GM12864 (cell line): ENCODE measurements around the gene CPXM2.

Experiments used
- DNase-seq: peaks from one replicate; pipeline ENCODE4 v3.0.0-alpha.2; 2011; ENCODE audit warnings: low read depth
- H3K4me3 ChIP-seq: 2 replicates; pipeline ENCODE4 v1.5.1; 2011; ENCODE audit warnings: mild to moderate bottlenecking, low read depth, low read length, control low read depth
- TF ChIP-seq, protein P1 (sequence below): IDR thresholded peaks from 2 replicates; pipeline ENCODE4 v1.5.1; 2011; ENCODE audit warnings: low read depth, mild to moderate bottlenecking, moderate library complexity, low read length, control low read depth, inconsistent platforms; ENCODE audit errors: missing control alignments

Gene CPXM2

DNA sequence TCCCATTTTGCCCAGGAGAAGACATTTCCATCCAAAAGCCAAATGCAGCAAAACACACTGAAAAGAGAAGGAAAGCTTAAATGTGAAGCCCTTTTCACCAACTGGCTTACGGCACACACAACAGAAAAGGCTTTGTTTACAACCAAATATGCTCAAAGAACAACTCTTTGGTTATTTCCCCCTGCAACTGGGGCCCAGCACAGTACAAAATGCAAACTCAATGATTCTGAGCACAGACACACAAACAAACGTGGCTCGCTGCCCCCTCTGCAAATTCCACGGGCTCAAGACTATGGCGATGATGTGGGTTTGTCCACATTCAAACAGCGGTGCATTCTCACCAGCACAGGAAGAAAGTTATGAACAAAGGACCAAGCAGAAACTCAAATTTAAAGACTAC is 5.3 kb downstream of the CPXM2 start:
- TF ChIP-seq, protein P1, sequence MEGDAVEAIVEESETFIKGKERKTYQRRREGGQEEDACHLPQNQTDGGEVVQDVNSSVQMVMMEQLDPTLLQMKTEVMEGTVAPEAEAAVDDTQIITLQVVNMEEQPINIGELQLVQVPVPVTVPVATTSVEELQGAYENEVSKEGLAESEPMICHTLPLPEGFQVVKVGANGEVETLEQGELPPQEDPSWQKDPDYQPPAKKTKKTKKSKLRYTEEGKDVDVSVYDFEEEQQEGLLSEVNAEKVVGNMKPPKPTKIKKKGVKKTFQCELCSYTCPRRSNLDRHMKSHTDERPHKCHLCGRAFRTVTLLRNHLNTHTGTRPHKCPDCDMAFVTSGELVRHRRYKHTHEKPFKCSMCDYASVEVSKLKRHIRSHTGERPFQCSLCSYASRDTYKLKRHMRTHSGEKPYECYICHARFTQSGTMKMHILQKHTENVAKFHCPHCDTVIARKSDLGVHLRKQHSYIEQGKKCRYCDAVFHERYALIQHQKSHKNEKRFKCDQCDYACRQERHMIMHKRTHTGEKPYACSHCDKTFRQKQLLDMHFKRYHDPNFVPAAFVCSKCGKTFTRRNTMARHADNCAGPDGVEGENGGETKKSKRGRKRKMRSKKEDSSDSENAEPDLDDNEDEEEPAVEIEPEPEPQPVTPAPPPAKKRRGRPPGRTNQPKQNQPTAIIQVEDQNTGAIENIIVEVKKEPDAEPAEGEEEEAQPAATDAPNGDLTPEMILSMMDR: no peak
- H3K4me3 ChIP-seq: no peak overlapping the region
- DNase-seq: no peak

- DNase-seq: no peak
- no peak overlapping the region for H3K4me3 ChIP-seq
- TF ChIP-seq, protein P1: no peak
These were observed 6.0 kb downstream of the CPXM2 start for GRCh38 chr10:123885406-123886170.

DNA sequence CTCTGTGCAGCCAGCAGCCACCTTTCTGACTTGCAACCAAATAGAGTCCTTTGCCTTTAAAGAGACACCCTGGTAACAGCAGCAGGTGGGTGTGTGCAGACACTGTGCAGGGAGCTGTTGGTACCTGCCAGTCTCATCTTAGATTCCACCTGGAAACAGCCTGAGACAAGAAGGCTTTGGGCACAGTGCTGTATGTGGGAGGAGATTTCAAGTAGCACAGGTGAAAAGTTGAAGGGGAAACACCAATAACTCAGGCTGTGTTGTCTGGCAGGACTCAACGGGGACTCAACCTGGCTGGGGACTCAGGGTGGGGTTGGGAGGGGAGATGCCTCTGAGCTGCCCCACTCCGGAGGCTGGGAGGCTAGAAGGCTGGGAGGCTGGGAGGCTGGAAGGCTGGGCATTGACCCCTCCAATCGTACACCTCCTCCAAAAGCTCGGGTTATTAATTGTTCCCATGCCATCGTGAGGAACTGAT is 6.7 kb downstream of the CPXM2 start:
- TF ChIP-seq, protein P1: no peak
- DNase-seq: no peak
- H3K4me3 ChIP-seq: no peak overlapping the region

DNA sequence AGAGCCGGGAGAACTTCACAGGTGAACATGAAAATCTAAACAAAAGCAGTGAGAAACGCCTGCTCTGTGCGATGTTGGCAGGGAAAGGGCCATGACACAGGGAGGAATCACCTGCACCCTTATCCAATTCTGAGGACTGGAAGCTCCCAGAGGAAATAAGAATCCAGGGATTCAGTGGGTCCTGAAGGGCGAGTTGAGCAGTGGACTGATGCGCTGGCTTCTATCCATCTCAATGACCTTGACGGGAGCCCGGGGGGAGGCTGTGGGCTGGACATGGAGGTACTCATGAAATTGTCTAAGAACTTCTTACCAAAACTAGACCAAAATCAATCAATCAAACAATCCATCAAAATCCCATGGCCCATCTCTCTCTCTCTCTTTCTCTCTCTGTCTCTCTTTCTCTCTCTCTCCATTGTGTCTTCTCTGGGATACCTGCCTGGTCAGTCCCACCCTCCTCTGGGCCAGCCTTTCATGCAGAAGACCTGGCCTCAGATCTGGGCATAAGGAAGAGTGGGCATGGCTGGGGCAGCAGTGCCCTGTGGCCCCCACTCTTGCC is 7.2 kb downstream of the CPXM2 start:
- no peak for DNase-seq
- H3K4me3 ChIP-seq: no peak overlapping the region
- TF ChIP-seq, protein P1: no peak

DNA sequence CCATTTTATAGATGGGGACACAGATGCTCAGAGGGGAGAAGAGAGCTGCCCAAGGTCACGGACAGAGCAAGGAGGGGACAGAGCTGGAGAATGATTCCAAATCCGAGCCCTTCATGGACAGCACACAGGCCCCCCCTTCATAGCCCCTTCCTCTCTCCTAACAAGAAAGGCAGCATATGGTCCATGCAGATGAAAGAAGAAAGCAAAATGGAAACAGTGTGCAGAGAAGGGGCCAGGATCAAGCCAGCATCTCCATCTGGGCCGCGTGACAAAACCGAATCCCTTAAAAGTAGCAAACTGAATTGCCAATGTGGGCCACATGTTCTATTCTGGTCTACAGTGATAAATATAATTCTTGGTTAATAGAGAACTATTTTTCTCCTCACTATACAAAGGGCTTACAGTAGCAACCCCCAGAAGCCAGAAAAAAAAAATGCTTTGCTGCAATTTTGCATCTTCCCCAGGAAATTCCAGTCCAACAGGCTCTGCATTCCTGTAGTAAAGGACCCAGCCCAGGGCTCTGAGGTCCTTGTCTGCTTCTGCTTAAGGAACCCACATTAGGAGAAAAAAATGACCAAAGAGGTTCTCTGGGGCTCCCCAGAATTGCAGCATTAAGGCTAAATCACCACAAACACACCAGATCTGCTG is 7.8 kb downstream of the CPXM2 start:
- TF ChIP-seq, protein P1: no peak
- H3K4me3 ChIP-seq: no peak overlapping the region
- no peak for DNase-seq

GRCh38 chr10:123882681-123883445 is 8.7 kb downstream of the CPXM2 start:
- no peak for DNase-seq
- H3K4me3 ChIP-seq: no peak overlapping the region
- TF ChIP-seq, protein P1: no peak
